RKO (cell line): Measurements from ENCODE around the gene ITSN2.
"Not testable (repeated sequence)": the region's sequence is repeated elsewhere in the genome, so short reads cannot be mapped to it uniquely, and the experiment has no call there.

ENCODE experiments used
- DNase-seq: peaks from one replicate; pipeline ENCODE4 v3.0.0-alpha.2; 2016; ENCODE audit warnings: low spot score

Gene ITSN2

GRCh38 chr2:24211408-24211807 lies 148.9 kb downstream of the ITSN2 start:
- no peak for DNase-seq

GRCh38 chr2:24210723-24211122 lies 149.6 kb downstream of the ITSN2 start:
- no peak for DNase-seq

- no peak for DNase-seq
Measured at GRCh38 chr2:24210106-24210455, 150.3 kb downstream of the ITSN2 start.

GRCh38 chr2:24209389-24210105 lies 150.8 kb downstream of the ITSN2 start:
- no peak for DNase-seq

GRCh38 chr2:24208490-24208889 lies 151.8 kb downstream of the ITSN2 start:
- no peak for DNase-seq

- DNase-seq, result no peak
Measured at GRCh38 chr2:24207359-24207758, 153.0 kb downstream of the ITSN2 start.

GRCh38 chr2:24206714-24207113 lies 153.6 kb downstream of the ITSN2 start:
- DNase-seq, result no peak

GRCh38 chr2:24206242-24206641 lies 154.1 kb downstream of the ITSN2 start:
- DNase-seq, result no peak

- no peak for DNase-seq
Measured at GRCh38 chr2:24205131-24205530, 155.2 kb downstream of the ITSN2 start.

GRCh38 chr2:24204505-24204904 lies 155.8 kb downstream of the ITSN2 start:
- DNase-seq, result no peak

- DNase-seq, result no peak
Measured at GRCh38 chr2:24203787-24204150, 156.6 kb downstream of the ITSN2 start.

GRCh38 chr2:24203029-24203786 lies 157.1 kb downstream of the ITSN2 start:
- DNase-seq, result no peak

- DNase-seq, result no peak
Measured at GRCh38 chr2:24200799-24201198, 159.5 kb downstream of the ITSN2 start.

- DNase-seq, result no peak
Measured at GRCh38 chr2:24199968-24200590, 160.3 kb downstream of the ITSN2 start.

- not testable (repeated sequence) for DNase-seq
Measured at GRCh38 chr2:24197213-24197612, 163.1 kb downstream of the ITSN2 start.

GRCh38 chr2:24191848-24192247 lies 168.5 kb downstream of the ITSN2 start:
- no peak for DNase-seq

- DNase-seq, result no peak
Measured at GRCh38 chr2:24191156-24191555, 169.2 kb downstream of the ITSN2 start.

- DNase-seq, result no peak
Measured at GRCh38 chr2:24190503-24190902, 169.8 kb downstream of the ITSN2 start.

- DNase-seq, result no peak
Measured at GRCh38 chr2:24189551-24189950, 170.8 kb downstream of the ITSN2 start.

GRCh38 chr2:24183366-24184069 lies 176.8 kb downstream of the ITSN2 start:
- DNase-seq, result no peak

- no peak for DNase-seq
Measured at GRCh38 chr2:24182507-24182906, 177.8 kb downstream of the ITSN2 start.

GRCh38 chr2:24181849-24182248 lies 178.5 kb downstream of the ITSN2 start:
- DNase-seq, result no peak

- DNase-seq, result no peak
Measured at GRCh38 chr2:24179683-24180082, 180.7 kb downstream of the ITSN2 start.
